ENCODE results near the gene TANC1. TPM values are rescaled to one million over a fixed set of nuclear protein-coding genes. Genes with fewer than 3 reads are reported as not detected.

The TANC1 gene
- total and polyA plus RNA-seq, 2 experiments from 2014 or later = 2.8 to 9.5 TPM

GRCh38 chr2:159010340-159010739 is 41.9 kb downstream of the TANC1 start:
- Mint-ChIP-seq H3K4me1 (peaks cover 7% of the 10 kb centered on the region), H3K36me3 (ENCODE audit: low read depth) (peaks cover 18% of the 10 kb centered on the region), H3K27me3 (ENCODE audit: insufficient read depth, low read depth, poor library complexity) (peaks cover 1% of the 10 kb centered on the region), H3K9me3 (peaks cover 15% of the 10 kb centered on the region), H3K27ac (no peak overlapping the region), H3K4me3 (no peak overlapping the region)
- no peak overlapping the region for H3K4me3 ChIP-seq
- H3K36me3 ChIP-seq (ENCODE audit: insufficient read depth) = 0 out of 2 replicates have a peak, but pooled peaks cover 8% of the 10 kb centered on the region
- ATAC-seq = no peak
- H3F3A ChIP-seq (replicated peaks; ENCODE audit: low read depth) = no peaks in the 10 kb centered on the region
- no peak overlapping the region for H2AFZ ChIP-seq
- no peaks in the 10 kb centered on the region for H3K4me1 ChIP-seq (ENCODE audit: insufficient read depth)
- no peaks in the 10 kb centered on the region for H3K9me2 ChIP-seq (ENCODE audit: insufficient read depth)
- H3K4me2 ChIP-seq = no peak overlapping the region
- no peak for DNase-seq (ENCODE audit: low spot score)
- H3K27me3 ChIP-seq (ENCODE audit: insufficient read depth) = no peaks in the 10 kb centered on the region
- TF ChIP-seq, protein P1, sequence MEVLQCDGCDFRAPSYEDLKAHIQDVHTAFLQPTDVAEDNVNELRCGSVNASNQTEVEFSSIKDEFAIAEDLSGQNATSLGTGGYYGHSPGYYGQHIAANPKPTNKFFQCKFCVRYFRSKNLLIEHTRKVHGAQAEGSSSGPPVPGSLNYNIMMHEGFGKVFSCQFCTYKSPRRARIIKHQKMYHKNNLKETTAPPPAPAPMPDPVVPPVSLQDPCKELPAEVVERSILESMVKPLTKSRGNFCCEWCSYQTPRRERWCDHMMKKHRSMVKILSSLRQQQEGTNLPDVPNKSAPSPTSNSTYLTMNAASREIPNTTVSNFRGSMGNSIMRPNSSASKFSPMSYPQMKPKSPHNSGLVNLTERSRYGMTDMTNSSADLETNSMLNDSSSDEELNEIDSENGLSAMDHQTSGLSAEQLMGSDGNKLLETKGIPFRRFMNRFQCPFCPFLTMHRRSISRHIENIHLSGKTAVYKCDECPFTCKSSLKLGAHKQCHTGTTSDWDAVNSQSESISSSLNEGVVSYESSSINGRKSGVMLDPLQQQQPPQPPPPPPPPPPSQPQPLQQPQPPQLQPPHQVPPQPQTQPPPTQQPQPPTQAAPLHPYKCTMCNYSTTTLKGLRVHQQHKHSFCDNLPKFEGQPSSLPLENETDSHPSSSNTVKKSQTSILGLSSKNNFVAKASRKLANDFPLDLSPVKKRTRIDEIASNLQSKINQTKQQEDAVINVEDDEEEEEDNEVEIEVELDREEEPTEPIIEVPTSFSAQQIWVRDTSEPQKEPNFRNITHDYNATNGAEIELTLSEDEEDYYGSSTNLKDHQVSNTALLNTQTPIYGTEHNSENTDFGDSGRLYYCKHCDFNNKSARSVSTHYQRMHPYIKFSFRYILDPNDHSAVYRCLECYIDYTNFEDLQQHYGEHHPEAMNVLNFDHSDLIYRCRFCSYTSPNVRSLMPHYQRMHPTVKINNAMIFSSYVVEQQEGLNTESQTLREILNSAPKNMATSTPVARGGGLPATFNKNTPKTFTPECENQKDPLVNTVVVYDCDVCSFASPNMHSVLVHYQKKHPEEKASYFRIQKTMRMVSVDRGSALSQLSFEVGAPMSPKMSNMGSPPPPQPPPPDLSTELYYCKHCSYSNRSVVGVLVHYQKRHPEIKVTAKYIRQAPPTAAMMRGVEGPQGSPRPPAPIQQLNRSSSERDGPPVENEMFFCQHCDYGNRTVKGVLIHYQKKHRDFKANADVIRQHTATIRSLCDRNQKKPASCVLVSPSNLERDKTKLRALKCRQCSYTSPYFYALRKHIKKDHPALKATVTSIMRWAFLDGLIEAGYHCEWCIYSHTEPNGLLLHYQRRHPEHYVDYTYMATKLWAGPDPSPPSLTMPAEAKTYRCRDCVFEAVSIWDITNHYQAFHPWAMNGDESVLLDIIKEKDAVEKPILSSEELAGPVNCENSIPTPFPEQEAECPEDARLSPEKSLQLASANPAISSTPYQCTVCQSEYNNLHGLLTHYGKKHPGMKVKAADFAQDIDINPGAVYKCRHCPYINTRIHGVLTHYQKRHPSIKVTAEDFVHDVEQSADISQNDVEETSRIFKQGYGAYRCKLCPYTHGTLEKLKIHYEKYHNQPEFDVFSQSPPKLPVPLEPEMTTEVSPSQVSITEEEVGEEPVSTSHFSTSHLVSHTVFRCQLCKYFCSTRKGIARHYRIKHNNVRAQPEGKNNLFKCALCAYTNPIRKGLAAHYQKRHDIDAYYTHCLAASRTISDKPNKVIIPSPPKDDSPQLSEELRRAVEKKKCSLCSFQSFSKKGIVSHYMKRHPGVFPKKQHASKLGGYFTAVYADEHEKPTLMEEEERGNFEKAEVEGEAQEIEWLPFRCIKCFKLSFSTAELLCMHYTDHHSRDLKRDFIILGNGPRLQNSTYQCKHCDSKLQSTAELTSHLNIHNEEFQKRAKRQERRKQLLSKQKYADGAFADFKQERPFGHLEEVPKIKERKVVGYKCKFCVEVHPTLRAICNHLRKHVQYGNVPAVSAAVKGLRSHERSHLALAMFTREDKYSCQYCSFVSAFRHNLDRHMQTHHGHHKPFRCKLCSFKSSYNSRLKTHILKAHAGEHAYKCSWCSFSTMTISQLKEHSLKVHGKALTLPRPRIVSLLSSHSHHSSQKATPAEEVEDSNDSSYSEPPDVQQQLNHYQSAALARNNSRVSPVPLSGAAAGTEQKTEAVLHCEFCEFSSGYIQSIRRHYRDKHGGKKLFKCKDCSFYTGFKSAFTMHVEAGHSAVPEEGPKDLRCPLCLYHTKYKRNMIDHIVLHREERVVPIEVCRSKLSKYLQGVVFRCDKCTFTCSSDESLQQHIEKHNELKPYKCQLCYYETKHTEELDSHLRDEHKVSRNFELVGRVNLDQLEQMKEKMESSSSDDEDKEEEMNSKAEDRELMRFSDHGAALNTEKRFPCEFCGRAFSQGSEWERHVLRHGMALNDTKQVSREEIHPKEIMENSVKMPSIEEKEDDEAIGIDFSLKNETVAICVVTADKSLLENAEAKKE (CRISPR knock-in tag; IDR thresholded peaks at IDR 0.05) = no peak
- TF ChIP-seq ZNF331 (CRISPR knock-in tag; IDR thresholded peaks at IDR 0.05; ENCODE audit: low read depth) (no peak), CREB1 (CRISPR knock-in tag; IDR thresholded peaks at IDR 0.05; ENCODE audit: low read depth) (no peak), ETS1 (IDR thresholded peaks at IDR 0.05) (no peak), EZH2 (IDR thresholded peaks at IDR 0.05; ENCODE audit: low read depth, unreplicated experiment) (no peak), ZNF114 (CRISPR knock-in tag; IDR thresholded peaks at IDR 0.05) (no peak), STAT1 (IDR thresholded peaks at IDR 0.05; ENCODE audit: unreplicated experiment) (no peak), REST (IDR thresholded peaks at IDR 0.05; ENCODE audit: unreplicated experiment) (no peak), EZH2phosphoT487 (IDR thresholded peaks at IDR 0.05; ENCODE audit: unreplicated experiment) (no peak), NANOG (IDR thresholded peaks at IDR 0.05; ENCODE audit: borderline replicate concordance) (no peak)
- H4K20me1 ChIP-seq (replicated peaks; ENCODE audit: insufficient read depth) = no peaks in the 10 kb centered on the region
- no peak overlapping the region for H3K27ac ChIP-seq (ENCODE audit: low read depth)
- H3K79me2 ChIP-seq (replicated peaks; ENCODE audit: insufficient read depth) = no peaks in the 10 kb centered on the region
